BE2C (cell line): ENCODE measurements around the gene CAMSAP2.

ENCODE experiments used
- DNase-seq: peaks from one replicate; pipeline ENCODE4 v3.0.0-alpha.2; 2020
- H3K27me3 ChIP-seq: fragments of 250-450 bp; sonication (Bioruptor Pico); 2 replicates; pipeline ENCODE4 v1.5.1; 2020; ENCODE audit warnings: mild to moderate bottlenecking
- H3K36me3 ChIP-seq: fragments of 250-450 bp; sonication (Bioruptor Pico); 2 replicates; pipeline ENCODE4 v1.5.1; 2020; ENCODE audit warnings: mild to moderate bottlenecking
- H3K4me1 ChIP-seq: fragments of 250-450 bp; sonication (Bioruptor Pico); 2 replicates; pipeline ENCODE4 v1.5.1; 2020
- H3K4me3 ChIP-seq: 2 replicates; pipeline ENCODE4 v1.5.1; 2011; ENCODE audit warnings: low read depth, low read length
- H3K9me3 ChIP-seq: fragments of 250-450 bp; sonication (Bioruptor Pico); 2 replicates; pipeline ENCODE4 v1.5.1; 2020
- CTCF ChIP-seq: IDR thresholded peaks from 2 replicates; pipeline ENCODE4 v1.5.1; 2012; ENCODE audit warnings: mild to moderate bottlenecking, low read depth, low read length

CAMSAP2 gene

GRCh38 chr1:200774311-200774710 is 35.6 kb downstream of the CAMSAP2 start:
- Histone ChIP-seq H3K4me1 (peaks cover 1% of the 10 kb centered on the region), H3K36me3 (peaks cover 17% of the 10 kb centered on the region), H3K4me3 (no peak overlapping the region), H3K9me3 (no peaks in the 10 kb centered on the region), H3K27me3 (no peaks in the 10 kb centered on the region)
- no peak for DNase-seq
- TF ChIP-seq CTCF = no peak

GRCh38 chr1:200774735-200775444 is 36.2 kb downstream of the CAMSAP2 start:
- Histone ChIP-seq H3K4me1 (peaks cover 3% of the 10 kb centered on the region), H3K9me3 (no peaks in the 10 kb centered on the region), H3K4me3 (no peak overlapping the region), H3K36me3 (peaks cover 12% of the 10 kb centered on the region), H3K27me3 (no peaks in the 10 kb centered on the region)
- DNase-seq = no peak
- no peak for TF ChIP-seq CTCF

- TF ChIP-seq CTCF = no peak
- no peaks in the 10 kb centered on the region for H3K27me3 ChIP-seq
- H3K36me3 ChIP-seq = peaks cover 10% of the 10 kb centered on the region
- DNase-seq = no peak
- H3K4me3 ChIP-seq = no peak overlapping the region
- peaks cover 6% of the 10 kb centered on the region for H3K4me1 ChIP-seq
- no peaks in the 10 kb centered on the region for H3K9me3 ChIP-seq
Observed at GRCh38 chr1:200775850-200776249, 37.2 kb downstream of the CAMSAP2 start.

GRCh38 chr1:200776949-200777348 is 38.3 kb downstream of the CAMSAP2 start:
- peaks cover 8% of the 10 kb centered on the region for H3K36me3 ChIP-seq
- TF ChIP-seq CTCF = no peak
- no peaks in the 10 kb centered on the region for H3K9me3 ChIP-seq
- no peaks in the 10 kb centered on the region for H3K27me3 ChIP-seq
- DNase-seq = no peak
- H3K4me1 ChIP-seq = peaks cover 6% of the 10 kb centered on the region
- no peak overlapping the region for H3K4me3 ChIP-seq

- H3K4me1 ChIP-seq = peaks cover 6% of the 10 kb centered on the region
- no peak for TF ChIP-seq CTCF
- peaks cover 5% of the 10 kb centered on the region for H3K36me3 ChIP-seq
- H3K27me3 ChIP-seq = no peaks in the 10 kb centered on the region
- no peak for DNase-seq
- no peak overlapping the region for H3K4me3 ChIP-seq
- no peaks in the 10 kb centered on the region for H3K9me3 ChIP-seq
Observed at GRCh38 chr1:200778766-200779165, 40.1 kb downstream of the CAMSAP2 start.

GRCh38 chr1:200779326-200779725 is 40.6 kb downstream of the CAMSAP2 start:
- H3K4me1 ChIP-seq = peaks cover 6% of the 10 kb centered on the region
- no peak for TF ChIP-seq CTCF
- no peaks in the 10 kb centered on the region for H3K9me3 ChIP-seq
- no peak for DNase-seq
- no peaks in the 10 kb centered on the region for H3K27me3 ChIP-seq
- peaks cover 5% of the 10 kb centered on the region for H3K36me3 ChIP-seq
- H3K4me3 ChIP-seq = no peak overlapping the region
